ENCODE results near the gene OLFML2B. TPM values are rescaled to one million over a fixed set of nuclear protein-coding genes. Genes with fewer than 3 reads are reported as not detected.

The OLFML2B gene
- total and polyA plus RNA-seq, 2 experiments from 2014 or later, result 0.36 to 1.9 TPM

DNA sequence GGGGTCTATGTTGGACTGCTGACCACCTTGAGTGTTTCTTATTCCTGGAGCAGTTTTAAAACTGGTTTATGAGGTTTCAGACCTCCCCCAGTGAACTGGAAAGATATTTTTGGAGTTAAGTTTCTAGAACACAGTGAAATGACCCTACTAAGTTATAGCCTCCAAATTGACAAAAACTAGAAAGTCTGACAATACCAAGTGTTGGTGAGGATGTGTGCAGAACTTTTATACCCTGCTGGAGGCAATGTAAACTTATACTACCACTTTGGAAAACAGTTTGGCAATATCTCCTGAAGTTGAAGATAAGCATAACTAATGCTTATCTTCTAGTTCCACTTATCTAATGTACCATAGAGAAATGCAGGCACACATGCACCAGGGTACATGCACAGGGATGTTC is 10.4 kb downstream of the OLFML2B start:
- H3K27ac ChIP-seq, result no peak overlapping the region
- H3K36me3 ChIP-seq, result no peaks in the 10 kb centered on the region
- TF ChIP-seq, protein P1, sequence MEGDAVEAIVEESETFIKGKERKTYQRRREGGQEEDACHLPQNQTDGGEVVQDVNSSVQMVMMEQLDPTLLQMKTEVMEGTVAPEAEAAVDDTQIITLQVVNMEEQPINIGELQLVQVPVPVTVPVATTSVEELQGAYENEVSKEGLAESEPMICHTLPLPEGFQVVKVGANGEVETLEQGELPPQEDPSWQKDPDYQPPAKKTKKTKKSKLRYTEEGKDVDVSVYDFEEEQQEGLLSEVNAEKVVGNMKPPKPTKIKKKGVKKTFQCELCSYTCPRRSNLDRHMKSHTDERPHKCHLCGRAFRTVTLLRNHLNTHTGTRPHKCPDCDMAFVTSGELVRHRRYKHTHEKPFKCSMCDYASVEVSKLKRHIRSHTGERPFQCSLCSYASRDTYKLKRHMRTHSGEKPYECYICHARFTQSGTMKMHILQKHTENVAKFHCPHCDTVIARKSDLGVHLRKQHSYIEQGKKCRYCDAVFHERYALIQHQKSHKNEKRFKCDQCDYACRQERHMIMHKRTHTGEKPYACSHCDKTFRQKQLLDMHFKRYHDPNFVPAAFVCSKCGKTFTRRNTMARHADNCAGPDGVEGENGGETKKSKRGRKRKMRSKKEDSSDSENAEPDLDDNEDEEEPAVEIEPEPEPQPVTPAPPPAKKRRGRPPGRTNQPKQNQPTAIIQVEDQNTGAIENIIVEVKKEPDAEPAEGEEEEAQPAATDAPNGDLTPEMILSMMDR (IDR thresholded peaks at IDR 0.05; ENCODE audit: low read depth, low read length), result no peak
- no peaks in the 10 kb centered on the region for H3K27me3 ChIP-seq
- H3K4me3 ChIP-seq, result no peak overlapping the region
- H3K9me3 ChIP-seq (ENCODE audit: low read depth), result no peaks in the 10 kb centered on the region
- H3K4me1 ChIP-seq (ENCODE audit: low read depth), result peaks cover 11% of the 10 kb centered on the region
- no peak for DNase-seq (ENCODE audit: low read depth in 1 of 2, low spot score in 1 of 2)

DNA sequence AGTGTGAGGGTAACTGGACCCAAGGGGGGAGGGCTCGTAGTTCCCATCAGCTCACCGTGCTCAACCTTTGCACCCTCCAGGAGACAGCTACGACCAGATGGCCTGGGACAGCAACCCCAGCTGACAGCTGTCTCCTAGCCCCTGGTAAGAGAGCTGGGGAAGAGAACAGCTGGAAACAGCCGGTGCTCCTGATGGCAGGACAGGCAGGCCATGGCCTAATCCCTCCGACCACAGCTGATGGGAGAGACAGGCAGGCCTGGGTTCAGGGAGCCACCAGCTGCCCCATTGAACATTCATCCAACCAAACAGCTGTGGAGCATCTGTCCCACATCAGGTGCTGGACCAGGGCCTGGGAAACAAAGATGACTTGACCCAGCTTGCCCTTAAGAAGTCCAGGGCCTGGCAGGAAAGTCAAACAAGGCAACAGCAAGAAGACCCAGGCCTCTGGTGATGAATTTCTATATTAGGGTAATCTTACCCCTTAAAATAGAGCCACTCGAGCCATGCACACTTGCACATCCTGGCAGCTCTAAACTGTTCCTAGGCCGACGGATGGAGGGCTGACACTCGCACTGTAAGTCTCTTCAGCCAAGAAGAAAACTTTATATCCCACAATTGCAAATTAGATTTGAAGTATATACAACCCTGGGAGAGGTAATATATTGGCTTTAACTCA is 12.2 kb downstream of the OLFML2B start:
- peak in 1 of 2 donors; percentile 44 for DNase-seq (ENCODE audit: low read depth in 1 of 2, low spot score in 1 of 2)
- TF ChIP-seq, protein P1 (IDR thresholded peaks at IDR 0.05; ENCODE audit: low read depth, low read length), result no peak
- H3K27me3 ChIP-seq, result no peaks in the 10 kb centered on the region
- no peaks in the 10 kb centered on the region for H3K9me3 ChIP-seq (ENCODE audit: low read depth)
- H3K36me3 ChIP-seq, result no peaks in the 10 kb centered on the region
- H3K4me1 ChIP-seq (ENCODE audit: low read depth), result peaks cover 11% of the 10 kb centered on the region
- no peak overlapping the region for H3K4me3 ChIP-seq
- H3K27ac ChIP-seq, result no peak overlapping the region

DNA sequence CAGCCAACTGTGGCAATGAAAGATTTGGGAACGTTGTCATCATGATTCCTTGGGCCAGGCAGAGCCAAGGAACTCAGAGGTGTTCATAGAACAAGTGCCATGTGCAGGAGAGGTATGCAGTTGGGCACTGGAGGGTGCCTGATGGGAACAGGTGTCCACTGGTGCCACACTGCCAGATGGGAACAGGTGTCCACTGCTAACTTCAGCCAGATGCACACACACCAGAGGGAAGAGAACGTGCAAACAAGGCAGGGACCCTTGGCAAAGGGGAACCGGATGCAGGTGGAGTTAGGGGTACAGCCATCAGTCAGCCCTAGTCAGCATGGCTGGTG is 13.5 kb downstream of the OLFML2B start:
- no peaks in the 10 kb centered on the region for H3K36me3 ChIP-seq

DNA sequence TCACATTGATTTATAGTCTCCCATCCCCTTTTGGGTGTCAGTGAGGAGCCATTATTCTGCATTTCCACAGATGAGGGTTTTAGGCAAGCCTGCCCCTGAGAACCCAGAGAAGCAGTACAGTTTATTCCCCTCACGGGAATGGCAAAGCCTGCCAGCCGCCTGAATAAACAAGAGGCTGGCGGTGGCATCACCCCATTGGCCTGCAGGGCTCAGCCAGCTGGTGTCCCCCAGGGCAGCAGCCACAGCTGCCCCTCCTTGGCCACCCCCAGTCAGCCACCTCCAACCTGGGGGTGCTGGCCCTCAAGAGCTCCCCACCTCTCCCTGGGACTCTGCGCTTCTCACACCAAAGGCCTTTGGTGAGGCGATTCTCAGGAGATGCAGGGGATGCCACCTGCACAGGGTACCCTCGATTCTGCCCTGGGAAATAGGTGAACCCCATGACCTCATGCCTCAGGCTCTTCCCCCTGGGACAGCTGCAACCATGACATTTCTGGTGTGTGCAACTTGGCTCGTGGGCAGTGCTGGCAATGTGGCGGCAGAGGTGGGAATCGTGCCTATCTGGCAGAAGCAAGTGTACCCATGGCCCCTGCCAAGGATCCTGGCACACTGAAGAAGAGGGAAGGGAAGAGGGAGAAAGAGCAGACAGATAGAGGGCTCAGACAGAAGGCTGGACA is 14.0 kb downstream of the OLFML2B start:
- peaks cover 11% of the 10 kb centered on the region for H3K4me1 ChIP-seq (ENCODE audit: low read depth)

More for the DNA sequence above, 13.5 kb downstream of the OLFML2B start:
- no peaks in the 10 kb centered on the region for H3K9me3 ChIP-seq (ENCODE audit: low read depth)
- TF ChIP-seq, protein P1 (IDR thresholded peaks at IDR 0.05; ENCODE audit: low read depth, low read length), result no peak
- DNase-seq (ENCODE audit: low read depth in 1 of 2, low spot score in 1 of 2), result no peak
- peaks cover 11% of the 10 kb centered on the region for H3K4me1 ChIP-seq (ENCODE audit: low read depth)
- H3K4me3 ChIP-seq, result no peak overlapping the region
- no peaks in the 10 kb centered on the region for H3K27me3 ChIP-seq
- no peak overlapping the region for H3K27ac ChIP-seq

DNA sequence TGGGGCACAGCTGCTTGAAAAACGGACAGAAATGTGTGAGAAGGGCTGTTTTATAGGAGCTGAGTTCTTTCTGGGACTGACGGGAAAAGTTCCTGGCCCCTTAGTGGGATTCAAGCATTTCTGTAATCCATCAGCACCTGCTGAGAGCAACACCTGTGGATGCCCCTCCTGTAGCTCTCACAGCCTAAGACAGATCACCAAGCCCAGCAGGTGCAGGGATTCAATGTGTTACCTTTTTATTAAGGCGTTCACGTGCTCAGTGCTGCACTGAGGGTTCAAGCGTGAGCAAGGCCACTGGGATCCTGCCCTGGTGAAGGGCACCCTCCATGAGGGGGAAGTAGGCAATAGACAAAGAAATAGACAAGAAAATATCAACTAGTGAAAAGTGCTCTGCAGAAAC is 14.9 kb downstream of the OLFML2B start:
- Histone ChIP-seq H3K4me1 (ENCODE audit: low read depth) (peaks cover 11% of the 10 kb centered on the region), H3K9me3 (ENCODE audit: low read depth) (no peaks in the 10 kb centered on the region)

More for the DNA sequence above, 14.0 kb downstream of the OLFML2B start:
- TF ChIP-seq, protein P1 (IDR thresholded peaks at IDR 0.05; ENCODE audit: low read depth, low read length), result no peak
- no peak for DNase-seq (ENCODE audit: low read depth in 1 of 2, low spot score in 1 of 2)
- H3K9me3 ChIP-seq (ENCODE audit: low read depth), result no peaks in the 10 kb centered on the region
- H3K27ac ChIP-seq, result no peak overlapping the region
- no peaks in the 10 kb centered on the region for H3K27me3 ChIP-seq
- H3K36me3 ChIP-seq, result no peaks in the 10 kb centered on the region
- H3K4me3 ChIP-seq, result no peak overlapping the region

More for the DNA sequence above, 14.9 kb downstream of the OLFML2B start:
- TF ChIP-seq, protein P1 (IDR thresholded peaks at IDR 0.05; ENCODE audit: low read depth, low read length), result no peak
- Histone ChIP-seq H3K27ac (no peak overlapping the region), H3K4me3 (no peak overlapping the region), H3K27me3 (no peaks in the 10 kb centered on the region), H3K36me3 (no peaks in the 10 kb centered on the region)
- DNase-seq (ENCODE audit: low read depth in 1 of 2, low spot score in 1 of 2), result no peak
